GM21528 (cell line): ENCODE results near the gene NPHP4.

ENCODE experiments used
- ATAC-seq: cut with Tn5 transposase; IDR thresholded peaks from one replicate; pipeline ENCODE4 v1.9.1; 2021; ENCODE audit warnings: mild to moderate bottlenecking, moderate library complexity; ENCODE audit not compliant: unreplicated experiment, low FRiP score

Gene NPHP4

GRCh38 chr1:5917591-5918274 is 74.5 kb downstream of the NPHP4 start:
- ATAC-seq: no peak

- ATAC-seq: no peak
Observed at GRCh38 chr1:5917281-5917590, 75.0 kb downstream of the NPHP4 start.

GRCh38 chr1:5916572-5917280 is 75.5 kb downstream of the NPHP4 start:
- ATAC-seq: no peak

GRCh38 chr1:5915587-5916571 is 76.3 kb downstream of the NPHP4 start:
- no peak for ATAC-seq

- ATAC-seq: no peak
Observed at GRCh38 chr1:5914676-5915365, 77.4 kb downstream of the NPHP4 start.

- ATAC-seq: no peak
Observed at GRCh38 chr1:5913876-5914275, 78.3 kb downstream of the NPHP4 start.

GRCh38 chr1:5913078-5913845 is 79.0 kb downstream of the NPHP4 start:
- no peak for ATAC-seq

- no peak for ATAC-seq
Observed at GRCh38 chr1:5911871-5912271, 80.4 kb downstream of the NPHP4 start.

GRCh38 chr1:5911157-5911556 is 81.1 kb downstream of the NPHP4 start:
- ATAC-seq: no peak

GRCh38 chr1:5910666-5911065 is 81.6 kb downstream of the NPHP4 start:
- no peak for ATAC-seq

GRCh38 chr1:5910276-5910620 is 82.0 kb downstream of the NPHP4 start:
- ATAC-seq: no peak

- ATAC-seq: no peak
Observed at GRCh38 chr1:5909576-5910275, 82.5 kb downstream of the NPHP4 start.

GRCh38 chr1:5908461-5909375 is 83.5 kb downstream of the NPHP4 start:
- ATAC-seq: no peak

- ATAC-seq: no peak
Observed at GRCh38 chr1:5907966-5908365, 84.3 kb downstream of the NPHP4 start.

- no peak for ATAC-seq
Observed at GRCh38 chr1:5907386-5907785, 84.8 kb downstream of the NPHP4 start.

GRCh38 chr1:5906966-5907365 is 85.3 kb downstream of the NPHP4 start:
- no peak for ATAC-seq

- no peak for ATAC-seq
Observed at GRCh38 chr1:5906116-5906515, 86.1 kb downstream of the NPHP4 start.

GRCh38 chr1:5905436-5905835 is 86.8 kb downstream of the NPHP4 start:
- ATAC-seq: no peak
